Measurements from ENCODE around the gene ASPG.

- no peak for TF ChIP-seq CTCF (IDR thresholded peaks at IDR 0.05; ENCODE audit: insufficient read depth, low read length)
- no peak for TF ChIP-seq POLR2AphosphoS5 (IDR thresholded peaks at IDR 0.05; ENCODE audit: low read depth)
- TF ChIP-seq REST (IDR thresholded peaks at IDR 0.05; ENCODE audit: insufficient replicate concordance, low read depth), result no peak
- TF ChIP-seq SPI1 (IDR thresholded peaks at IDR 0.05; ENCODE audit: borderline replicate concordance, low read depth), result no peak
- TF ChIP-seq GABPA (IDR thresholded peaks at IDR 0.05; ENCODE audit: low read depth), result no peak
Measured at GRCh38 chr14:104096751-104097700, 11.5 kb downstream of the ASPG start.
